GM21576 (cell line): ENCODE measurements around the gene UGT3A2.

ENCODE experiments used
- ATAC-seq: cut with Tn5 transposase; IDR thresholded peaks from one replicate; pipeline ENCODE4 v1.9.1; 2021; ENCODE audit warnings: mild to moderate bottlenecking, moderate library complexity; ENCODE audit not compliant: unreplicated experiment

The UGT3A2 gene

GRCh38 chr5:36066540-36067210 lies at the start of gene UGT3A2:
Gene UGT3A2 (minus strand): TSS chr5:36066882. CDS start chr5:36066789, 93 bp downstream.
- no peak for ATAC-seq

GRCh38 chr5:36111238-36111637 lies 44.6 kb upstream of the UGT3A2 start:
- ATAC-seq: no peak

- ATAC-seq: no peak
Observed at GRCh38 chr5:36108758-36109460, 42.2 kb upstream of the UGT3A2 start.

- ATAC-seq: no peak
Observed at GRCh38 chr5:36105819-36106218, 39.1 kb upstream of the UGT3A2 start.

GRCh38 chr5:36099748-36100147 lies 33.1 kb upstream of the UGT3A2 start:
- ATAC-seq: no peak

- no peak for ATAC-seq
Observed at GRCh38 chr5:36096486-36096885, 29.8 kb upstream of the UGT3A2 start.

- ATAC-seq: no peak
Observed at GRCh38 chr5:36089989-36090388, 23.3 kb upstream of the UGT3A2 start.

- peak; percentile 96 for ATAC-seq
Observed at GRCh38 chr5:36079200-36079781, 12.6 kb upstream of the UGT3A2 start.

- no peak for ATAC-seq
Observed at GRCh38 chr5:36078430-36078829, 11.7 kb upstream of the UGT3A2 start.

GRCh38 chr5:36073595-36074216 lies 7.0 kb upstream of the UGT3A2 start:
- peak; percentile 82 for ATAC-seq

- ATAC-seq: peak; percentile 66
Observed at GRCh38 chr5:36070687-36071571, 4.2 kb upstream of the UGT3A2 start.

- ATAC-seq: no peak
Observed at GRCh38 chr5:36068751-36069281, 2.1 kb upstream of the UGT3A2 start.

- no peak for ATAC-seq
Observed at GRCh38 chr5:36066001-36066539, 612 bp downstream of the UGT3A2 start.

GRCh38 chr5:36060420-36060887 lies 6.2 kb downstream of the UGT3A2 start:
- no peak for ATAC-seq

GRCh38 chr5:36059571-36060419 lies 6.9 kb downstream of the UGT3A2 start:
- no peak for ATAC-seq

GRCh38 chr5:36058776-36059175 lies 7.9 kb downstream of the UGT3A2 start:
- ATAC-seq: no peak

GRCh38 chr5:36057386-36057785 lies 9.3 kb downstream of the UGT3A2 start:
- ATAC-seq: no peak

- ATAC-seq: no peak
Observed at GRCh38 chr5:36056422-36056821, 10.3 kb downstream of the UGT3A2 start.

GRCh38 chr5:36055984-36056383 lies 10.7 kb downstream of the UGT3A2 start:
- ATAC-seq: no peak
